Measurements from ENCODE around the gene STMND1.
"Not testable (repeated sequence)": the region's sequence is repeated elsewhere in the genome, so short reads cannot be mapped to it uniquely, and the experiment has no call there.

The STMND1 gene

GRCh38 chr6:17101422-17102257, at the start of gene STMND1:
Gene STMND1 (plus strand): TSS chr6:17102050. CDS start chr6:17102258, 208 bp downstream.
- peaks cover 4% of the 10 kb centered on the region for H3K4me1 Mint-ChIP-seq
- no peak within 1 kb of the TSS for H3K27ac Mint-ChIP-seq
- H3K27me3 Mint-ChIP-seq = peaks cover 14% of the 10 kb centered on the region
- no peak for DNase-seq (ENCODE audit: low spot score in 2 of 2)
- no peak for ATAC-seq (ENCODE audit: low read depth)
- peaks cover 4% of the 10 kb centered on the region for H3K9me3 Mint-ChIP-seq
- H3K36me3 Mint-ChIP-seq = peaks cover 2% of the 10 kb centered on the region
- H3K4me3 Mint-ChIP-seq = peak within 1 kb of the TSS; percentile 66

GRCh38 chr6:17054647-17055046, 47.2 kb upstream of the STMND1 start:
- Mint-ChIP-seq H3K36me3 (no peaks in the 10 kb centered on the region), H3K4me3 (no peak overlapping the region), H3K4me1 (no peaks in the 10 kb centered on the region), H3K27me3 (peaks cover 8% of the 10 kb centered on the region), H3K27ac (no peak overlapping the region), H3K9me3 (peaks cover 2% of the 10 kb centered on the region)
- DNase-seq (ENCODE audit: low spot score in 2 of 2) (no peak), ATAC-seq (ENCODE audit: low read depth) (no peak)

- Mint-ChIP-seq H3K4me1 (no peaks in the 10 kb centered on the region), H3K9me3 (peaks cover 3% of the 10 kb centered on the region), H3K4me3 (no peak overlapping the region), H3K27ac (no peak overlapping the region), H3K27me3 (peaks cover 9% of the 10 kb centered on the region), H3K36me3 (no peaks in the 10 kb centered on the region)
- ATAC-seq (ENCODE audit: low read depth) = no peak
- no peak for DNase-seq (ENCODE audit: low spot score in 2 of 2)
These were observed 44.5 kb upstream of the STMND1 start for GRCh38 chr6:17057322-17057721.

- Mint-ChIP-seq H3K27me3 (peaks cover 9% of the 10 kb centered on the region), H3K9me3 (peaks cover 3% of the 10 kb centered on the region), H3K4me3 (no peak overlapping the region), H3K4me1 (no peaks in the 10 kb centered on the region), H3K27ac (no peak overlapping the region), H3K36me3 (no peaks in the 10 kb centered on the region)
- DNase-seq (ENCODE audit: low spot score in 2 of 2) = no peak
- ATAC-seq (ENCODE audit: low read depth) = no peak
These were observed 43.3 kb upstream of the STMND1 start for GRCh38 chr6:17058550-17058949.

GRCh38 chr6:17059022-17059421, 42.8 kb upstream of the STMND1 start:
- Mint-ChIP-seq H3K27me3 (peaks cover 9% of the 10 kb centered on the region), H3K4me1 (no peaks in the 10 kb centered on the region), H3K36me3 (no peaks in the 10 kb centered on the region), H3K27ac (no peak overlapping the region), H3K9me3 (peaks cover 3% of the 10 kb centered on the region), H3K4me3 (no peak overlapping the region)
- ATAC-seq (ENCODE audit: low read depth) = no peak
- no peak for DNase-seq (ENCODE audit: low spot score in 2 of 2)

GRCh38 chr6:17059850-17060249, 42.0 kb upstream of the STMND1 start:
- peaks cover 3% of the 10 kb centered on the region for H3K9me3 Mint-ChIP-seq
- DNase-seq (ENCODE audit: low spot score in 2 of 2) (no peak), ATAC-seq (ENCODE audit: low read depth) (no peak)
- H3K27ac Mint-ChIP-seq = no peak overlapping the region
- no peaks in the 10 kb centered on the region for H3K36me3 Mint-ChIP-seq
- no peak overlapping the region for H3K4me3 Mint-ChIP-seq
- no peaks in the 10 kb centered on the region for H3K4me1 Mint-ChIP-seq
- H3K27me3 Mint-ChIP-seq = peaks cover 6% of the 10 kb centered on the region

- no peak for ATAC-seq (ENCODE audit: low read depth)
- Mint-ChIP-seq H3K4me3 (no peak overlapping the region), H3K36me3 (no peaks in the 10 kb centered on the region), H3K9me3 (peaks cover 3% of the 10 kb centered on the region), H3K27ac (no peak overlapping the region), H3K4me1 (no peaks in the 10 kb centered on the region), H3K27me3 (peaks cover 6% of the 10 kb centered on the region)
- no peak for DNase-seq (ENCODE audit: low spot score in 2 of 2)
These were observed 40.8 kb upstream of the STMND1 start for GRCh38 chr6:17061097-17061496.

- H3K27me3 Mint-ChIP-seq = peaks cover 6% of the 10 kb centered on the region
- DNase-seq (ENCODE audit: low spot score in 2 of 2) = no peak
- no peak for ATAC-seq (ENCODE audit: low read depth)
- peaks cover 1% of the 10 kb centered on the region for H3K9me3 Mint-ChIP-seq
- no peaks in the 10 kb centered on the region for H3K36me3 Mint-ChIP-seq
- no peak overlapping the region for H3K27ac Mint-ChIP-seq
- H3K4me3 Mint-ChIP-seq = no peak overlapping the region
- H3K4me1 Mint-ChIP-seq = no peaks in the 10 kb centered on the region
These were observed 38.9 kb upstream of the STMND1 start for GRCh38 chr6:17062871-17063440.

GRCh38 chr6:17064975-17065374, 36.9 kb upstream of the STMND1 start:
- H3K27ac Mint-ChIP-seq = no peak overlapping the region
- H3K27me3 Mint-ChIP-seq = no peaks in the 10 kb centered on the region
- no peak overlapping the region for H3K4me3 Mint-ChIP-seq
- H3K9me3 Mint-ChIP-seq = peaks cover 4% of the 10 kb centered on the region
- no peaks in the 10 kb centered on the region for H3K36me3 Mint-ChIP-seq
- ATAC-seq (ENCODE audit: low read depth) = no peak
- no peak for DNase-seq (ENCODE audit: low spot score in 2 of 2)
- no peaks in the 10 kb centered on the region for H3K4me1 Mint-ChIP-seq

GRCh38 chr6:17066610-17067009, 35.2 kb upstream of the STMND1 start:
- peaks cover 6% of the 10 kb centered on the region for H3K9me3 Mint-ChIP-seq
- no peaks in the 10 kb centered on the region for H3K27me3 Mint-ChIP-seq
- H3K4me1 Mint-ChIP-seq = no peaks in the 10 kb centered on the region
- H3K27ac Mint-ChIP-seq = no peak overlapping the region
- no peaks in the 10 kb centered on the region for H3K36me3 Mint-ChIP-seq
- DNase-seq (ENCODE audit: low spot score in 2 of 2) (no peak), ATAC-seq (ENCODE audit: low read depth) (no peak)
- no peak overlapping the region for H3K4me3 Mint-ChIP-seq

GRCh38 chr6:17068972-17069371, 32.9 kb upstream of the STMND1 start:
- H3K9me3 Mint-ChIP-seq; ATAC-seq (ENCODE audit: low read depth); H3K36me3 Mint-ChIP-seq; DNase-seq (ENCODE audit: low spot score in 2 of 2); H3K27ac Mint-ChIP-seq; H3K27me3 Mint-ChIP-seq; H3K4me1 Mint-ChIP-seq; H3K4me3 Mint-ChIP-seq: not testable (repeated sequence)

- DNase-seq (ENCODE audit: low spot score in 2 of 2); H3K27ac Mint-ChIP-seq; H3K4me1 Mint-ChIP-seq; ATAC-seq (ENCODE audit: low read depth); H3K36me3 Mint-ChIP-seq; H3K9me3 Mint-ChIP-seq; H3K4me3 Mint-ChIP-seq: not testable (repeated sequence)
- H3K27me3 Mint-ChIP-seq = peaks cover 11% of the 10 kb centered on the region
These were observed 31.4 kb upstream of the STMND1 start for GRCh38 chr6:17070400-17070799.

- Mint-ChIP-seq H3K9me3 (peaks cover 16% of the 10 kb centered on the region), H3K27me3 (peaks cover 15% of the 10 kb centered on the region)
- not testable (repeated sequence) for H3K27ac Mint-ChIP-seq; H3K4me3 Mint-ChIP-seq; H3K4me1 Mint-ChIP-seq; DNase-seq (ENCODE audit: low spot score in 2 of 2); ATAC-seq (ENCODE audit: low read depth); H3K36me3 Mint-ChIP-seq
These were observed 28.3 kb upstream of the STMND1 start for GRCh38 chr6:17073596-17073995.

- DNase-seq (ENCODE audit: low spot score in 2 of 2) (no peak), ATAC-seq (ENCODE audit: low read depth) (no peak)
- Mint-ChIP-seq H3K27ac (no peak overlapping the region), H3K27me3 (peaks cover 5% of the 10 kb centered on the region), H3K9me3 (peaks cover 6% of the 10 kb centered on the region), H3K36me3 (no peaks in the 10 kb centered on the region), H3K4me1 (no peaks in the 10 kb centered on the region), H3K4me3 (no peak overlapping the region)
These were observed 20.6 kb upstream of the STMND1 start for GRCh38 chr6:17081273-17081672.

Data from memory B cell (primary cell).